Ascending aorta (tissue), 2 donors: ENCODE results near the gene FZR1. TPM values are rescaled to one million over a fixed set of nuclear protein-coding genes. Genes with fewer than 3 reads are reported as not detected.

ENCODE experiments used
- DNase-seq, 2 donors: peaks; one replicate each; pipeline ENCODE4 v3.0.0-alpha.2; 2019; ENCODE audit warnings: low spot score in 2 of 2
- H3K27ac ChIP-seq, 2 donors: fragments of 200-600 bp; sonication (generic); one replicate each; pipeline ENCODE4 v1.5.1; 2016 to 2017; ENCODE audit warnings: mild to moderate bottlenecking in 1 of 2
- H3K27me3 ChIP-seq: fragments of 200-600 bp; sonication (generic); one replicate; pipeline ENCODE4 v1.5.1; 2017
- H3K36me3 ChIP-seq, 2 donors: fragments of 200-600 bp; sonication (generic); one replicate each; pipeline ENCODE4 v1.5.1; 2016
- H3K4me1 ChIP-seq, 2 donors: fragments of 200-600 bp; sonication (generic); one replicate each; pipeline ENCODE4 v1.5.1; 2016 to 2017; ENCODE audit warnings: mild to moderate bottlenecking in 1 of 2
- H3K4me3 ChIP-seq, 2 donors: fragments of 200-600 bp; sonication (generic); one replicate each; pipeline ENCODE4 v1.5.1; 2016 to 2017; ENCODE audit warnings: mild to moderate bottlenecking in 1 of 2
- H3K9me3 ChIP-seq, 2 donors: fragments of 200-600 bp; sonication (generic); one replicate each; pipeline ENCODE4 v1.5.1; 2016
- CTCF ChIP-seq, 3 experiments: fragments of 200-600 bp in 2 of 3; fragments of 450-650 bp in 1 of 3; sonication (generic) in 2 of 3; IDR thresholded peaks; one replicate each; pipeline ENCODE4 v1.5.1; 2016 to 2019; ENCODE audit warnings: antibody characterized with exemption in 3 of 3, mild to moderate bottlenecking in 1 of 3, moderate library complexity in 1 of 3
- intact Hi-C: fragments of 100-400 bp; cut with DNase I; formaldehyde crosslinking; loops from one replicate; pipeline ENCODE4 v1.15.1; 2023
- total RNA-seq: library from RNA; depleted of rRNA; stranded (reverse); fragments of >200 nt; gene quantifications from one replicate; pipeline ENCODE4 v1.1.0, GENCODE V29; 2016

Gene FZR1
- total RNA-seq: 56.8 TPM

- Histone ChIP-seq H3K9me3 (no peaks in the 10 kb centered on the region), H3K36me3 (peaks cover 0 to 12% of the 10 kb centered on the region in 2 donors), H3K27ac (peak within 1 kb of the TSS; percentile 70 to 80), H3K27me3 (no peaks in the 10 kb centered on the region), H3K4me1 (peaks cover 5 to 12% of the 10 kb centered on the region in 2 donors), H3K4me3 (peak within 1 kb of the TSS; percentile 90 to 100)
- intact Hi-C loops: loop anchor here (1.0 to 10.0 kb wide), 5 partner anchors 52 to 739 kb away; partner anchors contain the start of genes HMG20B, MFSD12, TBXA2R and YJU2
- DNase-seq: peak; percentile 98 to 100
- no peak for TF ChIP-seq CTCF (IDR thresholded peaks at IDR 0.05)
These were observed at the start of gene FZR1 for GRCh38 chr19:3505598-3506383. Gene FZR1 (plus strand): TSS chr19:3506311. CDS start chr19:3522990, 16,679 bp downstream.

DNA sequence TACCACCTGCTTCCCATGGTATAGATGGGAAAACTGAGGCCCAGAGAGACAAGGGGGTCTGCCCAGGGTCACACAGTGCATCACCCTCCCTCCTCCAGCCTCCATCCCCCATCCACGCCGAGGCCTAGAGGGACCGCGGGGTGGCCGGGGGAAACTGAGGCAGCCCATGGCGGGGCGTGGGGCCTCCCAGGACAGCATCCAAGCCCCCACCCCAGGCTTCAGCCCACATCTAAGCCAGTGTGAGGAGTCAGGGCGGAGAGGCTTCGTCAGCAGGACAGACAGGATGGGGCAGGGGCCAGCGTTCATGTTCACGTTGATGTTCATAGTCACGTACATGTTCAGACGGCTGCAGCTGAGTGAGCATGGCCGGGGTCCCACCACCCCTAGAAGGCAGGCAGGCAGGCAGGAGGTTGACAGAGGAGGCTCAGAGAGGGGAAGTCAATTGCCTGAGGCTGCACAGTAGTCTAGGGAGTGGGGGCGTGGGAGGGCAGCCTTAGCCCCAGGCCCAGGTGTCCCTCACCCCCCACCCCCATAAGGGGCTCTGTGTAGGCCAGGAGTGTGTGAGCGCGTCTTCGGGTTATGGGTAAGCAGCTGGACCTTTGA, 49.1 kb upstream of the FZR1 start:
- Histone ChIP-seq H3K4me3 (no peak overlapping the region), H3K4me1 (peaks cover 32 to 46% of the 10 kb centered on the region in 2 donors), H3K36me3 (peaks cover 45 to 50% of the 10 kb centered on the region in 2 donors), H3K27me3 (no peaks in the 10 kb centered on the region), H3K9me3 (no peaks in the 10 kb centered on the region), H3K27ac (peak overlapping the region; percentile 98 to 99)
- no peak for DNase-seq
- TF ChIP-seq CTCF (IDR thresholded peaks at IDR 0.05): no peak
- intact Hi-C loops: loop anchor here (5.0 to 10.0 kb wide), 2 partner anchors 150 to 1292 kb away; partner anchors contain the start of genes DOT1L and TBXA2R

GRCh38 chr19:3457528-3458228, 48.4 kb upstream of the FZR1 start:
- intact Hi-C loops: loop anchor here (2.0 to 10.0 kb wide), 3 partner anchors 53 to 1293 kb away; partner anchors contain the start of genes DOT1L and TBXA2R
- H3K36me3 ChIP-seq: peaks cover 38 to 44% of the 10 kb centered on the region in 2 donors
- no peak for TF ChIP-seq CTCF (IDR thresholded peaks at IDR 0.05)
- peak overlapping the region in 1 of 2 donors; percentile 28 for H3K4me3 ChIP-seq
- H3K27me3 ChIP-seq: no peaks in the 10 kb centered on the region
- H3K27ac ChIP-seq: peak overlapping the region; percentile 98 to 99
- peaks cover 32 to 40% of the 10 kb centered on the region in 2 donors for H3K4me1 ChIP-seq
- H3K9me3 ChIP-seq: no peaks in the 10 kb centered on the region
- peak in 1 of 2 donors; percentile 37 for DNase-seq

DNA sequence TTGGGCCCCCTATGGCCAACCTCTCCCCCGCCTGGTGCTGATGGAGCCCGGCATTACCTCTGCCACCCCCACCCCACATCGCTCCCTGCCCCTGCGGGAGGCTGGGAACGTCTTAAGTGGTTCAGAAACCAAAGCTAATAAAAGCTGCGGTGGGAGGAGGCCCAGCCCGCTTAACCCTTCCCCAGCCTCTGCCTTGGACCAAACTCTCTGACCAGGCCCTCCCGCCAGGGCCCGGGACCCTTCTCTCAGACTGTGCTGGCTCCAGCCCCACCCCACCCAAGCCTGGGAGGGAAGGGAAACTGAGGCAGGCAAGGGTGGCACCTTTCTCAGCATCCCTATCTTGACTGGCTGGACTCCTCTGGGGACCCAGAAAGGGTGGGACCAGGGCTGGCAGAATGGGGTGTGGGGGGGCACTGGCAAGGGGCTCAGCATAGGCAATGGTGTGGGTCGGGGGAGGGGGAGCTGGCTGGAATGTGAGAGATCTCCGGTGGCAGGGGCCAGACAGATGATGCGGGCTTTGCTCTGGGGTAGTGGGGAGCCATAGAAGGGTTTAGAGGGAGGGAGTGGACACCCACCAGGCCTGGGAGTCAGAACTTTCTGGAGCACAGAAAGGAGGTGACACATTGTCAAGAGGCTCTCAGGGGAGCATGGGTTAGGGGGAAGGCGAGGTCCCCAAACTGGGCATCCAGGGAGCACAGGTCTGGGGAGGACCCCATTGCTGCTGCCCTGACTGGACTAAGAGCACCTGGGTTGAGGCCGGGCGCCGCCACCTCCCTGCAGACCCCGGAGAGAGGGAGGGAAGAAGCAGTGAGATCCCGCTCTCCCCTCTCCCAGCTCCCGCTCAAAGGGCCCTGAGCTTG, 47.7 kb upstream of the FZR1 start:
- Histone ChIP-seq H3K4me1 (peaks cover 32 to 40% of the 10 kb centered on the region in 2 donors), H3K4me3 (peak overlapping the region in 1 of 2 donors; percentile 28), H3K27ac (peak overlapping the region; percentile 98 to 99), H3K27me3 (no peaks in the 10 kb centered on the region), H3K36me3 (peaks cover 37 to 44% of the 10 kb centered on the region in 2 donors), H3K9me3 (no peaks in the 10 kb centered on the region)
- TF ChIP-seq CTCF (IDR thresholded peaks at IDR 0.05): no peak
- intact Hi-C loops: loop anchor here (1.0 to 10.0 kb wide), 4 partner anchors 7 to 1294 kb away; partner anchors contain the start of genes DOT1L and TBXA2R
- no peak for DNase-seq
